GM19025 (cell line): ENCODE measurements around the gene SMIM41.

Experiments
- ATAC-seq: cut with Tn5 transposase; IDR thresholded peaks from one replicate; pipeline ENCODE4 v1.9.1; 2021; ENCODE audit warnings: mild to moderate bottlenecking, low read depth, moderate library complexity; ENCODE audit not compliant: unreplicated experiment

SMIM41 gene

DNA sequence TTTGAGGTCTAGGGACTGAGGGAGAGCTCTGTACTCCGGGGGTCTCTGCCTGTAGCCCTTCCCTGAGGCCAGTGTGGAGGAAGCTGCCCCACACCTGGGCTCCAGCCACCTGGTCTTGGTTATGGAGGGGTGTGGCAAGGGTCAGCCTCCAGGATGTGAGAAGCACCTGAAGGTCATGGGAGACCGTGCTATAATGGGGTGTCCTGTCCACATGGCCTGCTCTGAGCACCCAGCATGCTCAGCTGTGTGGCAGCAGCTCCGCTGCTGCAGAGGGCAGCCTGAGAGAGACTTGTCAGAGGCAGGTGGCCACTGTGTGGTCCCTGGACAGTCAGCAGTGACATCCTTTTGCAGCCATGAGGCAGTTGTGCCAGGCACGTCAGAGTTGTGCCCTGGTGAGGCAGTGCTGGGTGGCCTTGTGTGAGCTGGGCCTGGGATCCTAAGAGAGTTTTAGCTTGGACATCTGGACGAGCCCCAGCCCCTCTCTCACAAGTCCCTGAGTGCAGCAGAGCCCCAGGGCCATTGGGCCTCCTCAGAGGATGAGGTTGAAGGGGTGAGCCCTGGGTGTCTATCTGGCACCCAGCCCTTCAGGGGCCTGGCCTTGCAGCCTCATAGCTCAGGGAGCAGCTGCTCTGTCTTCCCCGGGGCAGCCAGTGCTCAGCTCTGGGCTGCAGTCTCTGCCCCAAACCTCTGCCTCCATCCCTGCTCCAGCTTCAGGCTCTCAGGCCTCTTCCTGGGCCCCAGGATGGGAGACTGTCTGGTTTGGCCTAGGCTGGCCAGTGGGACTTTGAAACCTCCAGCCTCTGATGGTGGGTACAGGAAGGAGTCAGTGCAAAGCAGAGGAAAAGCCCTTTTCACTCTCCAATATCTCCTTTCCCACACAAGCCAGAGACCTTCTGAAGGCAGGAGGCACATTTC, 17.1 kb upstream of the SMIM41 start:
- ATAC-seq: no peak

DNA sequence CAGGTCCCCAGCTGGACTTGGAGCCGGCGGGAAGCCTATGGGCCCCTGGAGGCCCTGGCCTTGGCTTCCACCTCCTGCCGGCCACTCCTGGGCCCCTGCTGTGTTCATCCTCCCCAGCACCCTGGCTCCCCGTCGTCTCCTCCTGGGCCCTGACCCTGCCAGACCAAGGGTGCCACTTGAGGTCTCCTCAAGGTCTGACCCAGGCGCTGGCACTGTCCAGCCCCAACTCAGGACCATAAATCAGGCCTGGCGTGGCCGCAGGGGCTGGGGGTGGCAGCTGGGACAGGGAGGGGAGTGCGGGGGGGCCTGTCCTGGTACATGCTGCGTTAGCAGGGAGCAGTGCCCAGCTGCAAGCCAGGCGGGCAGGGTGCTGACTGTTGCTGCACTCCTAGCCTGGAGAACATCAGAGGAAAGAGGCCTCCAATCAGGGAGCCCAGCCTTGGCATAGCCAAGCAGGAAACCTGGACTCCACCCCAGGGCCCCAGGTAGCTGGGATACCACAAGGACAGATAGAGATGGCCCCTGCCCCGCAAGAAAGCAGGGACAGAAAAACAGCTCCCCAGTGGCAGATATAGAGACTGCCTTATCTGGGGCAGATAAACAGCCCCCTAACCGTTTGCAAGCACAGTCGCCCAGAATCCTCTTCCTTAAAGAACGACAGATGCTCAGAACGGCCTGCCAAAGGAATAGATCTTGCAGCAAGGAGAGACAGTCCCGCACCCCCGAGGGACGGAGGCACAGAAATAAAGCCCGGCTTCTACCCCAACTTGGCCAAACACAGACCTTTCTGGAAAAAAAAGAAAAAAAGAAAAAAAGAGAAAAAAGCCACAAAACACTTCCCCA, 16.2 kb upstream of the SMIM41 start:
- ATAC-seq: no peak

DNA sequence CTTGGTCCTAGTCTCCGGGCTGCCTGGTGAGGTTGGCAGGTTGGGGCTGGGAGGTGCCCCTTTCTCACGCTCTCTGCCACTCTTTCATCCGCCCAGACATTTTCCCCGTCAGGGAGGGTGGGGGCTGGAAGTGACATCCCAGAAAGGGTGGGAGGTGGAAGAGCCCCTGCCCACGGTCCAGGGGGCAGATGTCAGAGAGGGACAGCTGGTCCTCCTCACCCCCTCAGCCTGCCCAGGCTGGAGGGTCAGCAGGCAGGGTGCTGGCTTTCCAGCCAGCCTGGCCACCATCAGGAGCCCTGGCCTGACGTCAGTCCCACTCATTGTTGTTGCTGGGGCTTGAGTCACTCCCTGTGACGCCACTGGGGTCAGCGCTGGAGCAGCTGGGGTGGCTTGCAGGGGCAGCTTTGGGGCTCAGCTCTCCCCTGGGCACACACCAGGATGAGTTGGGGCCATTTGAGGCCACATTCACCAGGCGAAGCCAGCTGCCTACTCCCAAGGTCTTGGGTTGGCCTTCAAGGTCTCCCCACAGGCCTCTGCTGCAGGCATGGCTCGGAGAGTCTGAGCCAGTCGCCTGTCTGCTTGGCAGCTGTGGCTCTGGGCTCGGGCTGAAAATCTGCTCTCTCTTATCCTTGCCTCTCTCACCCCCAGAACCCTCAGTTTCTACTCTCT, 15.4 kb upstream of the SMIM41 start:
- no peak for ATAC-seq

DNA sequence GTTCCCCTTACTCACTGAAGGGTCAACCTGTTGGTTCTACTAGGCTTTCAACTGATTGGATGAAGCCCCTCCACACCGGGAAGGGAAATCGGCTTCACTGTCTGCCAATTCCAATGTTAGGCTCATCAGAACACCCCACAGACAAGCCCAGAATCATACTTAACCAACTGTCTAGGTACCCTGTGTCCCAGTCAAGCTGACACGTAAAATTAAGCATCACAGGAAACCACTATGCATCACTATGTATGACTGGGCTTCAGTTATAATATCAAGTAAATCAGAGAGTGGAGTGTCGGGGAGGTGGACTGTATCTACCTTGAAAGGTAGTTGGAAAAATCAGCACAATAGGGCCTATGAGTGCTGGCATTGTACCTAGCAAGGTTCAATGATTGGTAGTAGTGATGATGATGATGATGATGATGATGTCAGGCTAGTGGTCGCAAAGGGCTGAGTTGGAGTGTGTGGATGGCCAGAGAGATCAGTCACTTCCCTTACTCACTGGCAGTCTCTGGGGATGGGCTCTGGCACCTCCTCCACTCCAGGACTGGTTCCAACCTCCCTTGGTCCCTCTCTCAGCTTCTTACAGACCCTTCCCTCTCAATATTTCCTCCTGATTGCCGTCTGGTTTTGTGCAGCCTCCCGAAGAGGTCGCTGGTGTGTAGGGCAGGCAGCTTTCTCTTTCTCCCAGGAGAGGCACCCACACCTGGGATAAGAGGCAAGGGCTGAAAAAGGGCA, 13.0 kb upstream of the SMIM41 start:
- ATAC-seq: no peak

DNA sequence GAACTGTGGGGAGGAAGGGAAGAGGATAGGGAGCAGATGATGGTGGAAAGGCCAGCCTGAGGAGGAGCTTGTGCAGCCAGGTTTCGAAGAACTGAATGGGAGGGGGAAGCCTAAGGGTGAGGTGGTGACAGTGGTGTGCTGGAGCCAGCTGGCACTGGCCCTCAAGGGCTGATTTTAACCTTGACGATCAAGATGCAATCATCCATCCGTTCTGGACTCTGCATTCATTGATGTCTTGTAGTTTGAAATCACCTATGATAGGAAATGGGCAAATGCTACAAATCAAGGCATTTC, 12.5 kb upstream of the SMIM41 start:
- no peak for ATAC-seq

DNA sequence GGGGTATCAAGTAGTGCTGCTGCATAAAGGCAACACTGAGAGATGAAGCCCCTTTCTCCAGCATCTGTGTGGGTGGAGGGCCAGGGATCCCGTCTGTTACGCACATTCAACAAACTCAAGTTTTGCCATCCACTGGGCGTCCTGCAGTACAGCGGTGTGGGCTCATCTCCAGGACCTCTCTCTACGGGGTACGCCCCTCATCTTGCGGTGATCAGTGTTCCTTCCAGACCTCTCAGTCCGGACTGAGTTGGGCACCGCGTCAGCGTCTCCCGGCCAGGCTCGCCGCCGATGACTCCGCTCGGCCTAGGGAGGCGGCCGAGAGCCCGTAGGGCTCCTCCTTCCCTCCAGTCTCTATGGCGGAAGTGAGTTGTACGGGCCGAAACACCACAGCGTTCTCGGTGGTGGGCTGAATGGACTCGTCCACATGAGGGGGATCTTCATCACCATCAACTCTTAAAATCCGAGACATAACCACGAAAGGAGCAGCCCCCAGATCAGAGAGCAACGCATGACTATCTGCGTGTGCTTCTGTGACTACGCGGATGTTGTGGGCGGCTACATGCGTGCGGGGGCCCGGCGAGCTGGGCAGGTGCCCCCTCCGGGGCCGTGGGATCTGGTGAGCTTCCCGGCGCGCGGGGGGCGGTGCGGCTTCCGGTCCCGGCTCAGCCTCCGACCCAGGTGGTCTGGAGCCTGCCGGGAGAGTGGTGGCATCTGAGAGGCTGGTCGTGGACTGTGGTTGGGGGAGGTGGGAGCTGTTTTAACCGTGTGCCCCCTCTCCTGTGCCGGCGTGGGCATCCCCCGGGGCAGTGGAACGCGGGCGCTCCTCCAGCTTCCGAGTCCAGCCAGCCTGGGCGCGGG, 9.9 kb upstream of the SMIM41 start, which contains the start of gene ATG101:
ATG101 (plus strand) TSS at position 652 of the 858 bp plus-strand sequence. CDS start 3,673 bp downstream, outside the sequence.
- peak; percentile 93 for ATAC-seq

DNA sequence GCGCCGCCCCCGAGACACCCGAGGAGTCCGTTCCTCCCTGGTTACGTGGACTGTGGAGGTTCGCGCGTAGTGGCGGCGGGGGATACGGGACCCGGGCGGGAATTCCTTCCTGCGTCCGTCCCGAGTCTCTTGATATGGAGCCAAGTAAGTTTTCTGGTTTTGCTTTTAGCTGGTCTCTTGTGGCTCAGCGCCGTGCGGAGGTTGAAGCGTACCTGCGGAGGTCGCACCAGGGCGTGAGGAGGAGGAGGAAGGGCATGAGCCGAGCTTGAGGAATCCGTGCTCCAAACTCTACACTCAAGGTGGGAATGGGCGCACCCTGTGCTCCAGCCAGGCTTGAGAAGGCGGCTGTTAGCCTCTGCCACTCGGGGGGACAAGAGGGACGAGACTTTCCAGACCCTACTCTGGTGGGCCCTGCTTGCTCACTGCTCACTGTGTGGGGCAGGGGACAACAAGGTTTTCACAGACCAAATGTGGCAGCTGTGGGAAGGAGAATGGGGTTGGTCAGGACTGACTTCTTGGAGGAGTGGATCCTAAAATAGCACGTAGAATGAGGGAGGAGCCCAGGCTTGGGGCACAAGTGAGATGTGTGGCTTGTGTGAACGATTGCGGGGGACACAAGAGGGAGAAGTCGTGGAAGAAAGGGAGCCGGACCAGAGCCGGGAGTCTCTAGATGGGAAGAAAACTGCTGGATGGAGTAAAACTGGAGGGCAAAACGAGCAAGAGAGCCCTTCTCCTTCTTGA, 9.1 kb upstream of the SMIM41 start:
- peak; percentile 15 for ATAC-seq

DNA sequence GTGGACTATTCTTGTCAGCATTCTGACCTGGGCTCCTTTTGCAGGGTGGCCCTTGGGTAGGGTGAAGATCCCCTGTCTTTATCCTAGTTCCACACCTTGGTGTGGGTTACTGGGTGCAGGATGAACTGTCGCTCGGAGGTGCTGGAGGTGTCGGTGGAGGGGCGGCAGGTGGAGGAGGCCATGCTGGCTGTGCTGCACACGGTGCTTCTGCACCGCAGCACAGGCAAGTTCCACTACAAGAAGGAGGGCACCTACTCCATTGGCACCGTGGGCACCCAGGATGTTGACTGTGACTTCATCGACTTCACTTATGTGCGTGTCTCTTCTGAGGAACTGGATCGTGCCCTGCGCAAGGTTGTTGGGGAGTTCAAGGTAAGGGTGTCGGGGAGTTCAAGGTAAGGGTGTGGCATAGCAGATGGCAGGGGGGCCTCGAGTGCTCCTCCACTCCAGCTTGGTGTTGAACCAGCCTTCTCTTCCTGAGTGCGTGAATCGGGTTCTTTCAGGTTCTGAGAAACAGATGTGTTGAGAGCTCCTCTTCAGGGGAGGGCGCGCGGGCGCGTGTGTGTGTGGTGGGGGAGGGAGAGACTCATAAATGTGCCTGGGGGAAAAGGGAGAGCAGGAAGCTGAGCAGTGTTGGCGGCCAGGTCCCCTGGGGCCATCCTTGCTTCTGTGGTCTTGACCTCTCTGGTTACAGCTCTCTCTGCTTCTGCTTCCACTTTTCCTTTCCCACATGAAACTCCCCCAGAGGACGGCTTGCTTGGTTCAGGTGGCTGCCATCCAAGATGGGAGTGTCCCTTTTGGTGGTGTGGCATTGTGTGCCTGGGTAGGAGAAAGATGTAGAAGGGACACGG, 5.7 kb upstream of the SMIM41 start:
- ATAC-seq: no peak

DNA sequence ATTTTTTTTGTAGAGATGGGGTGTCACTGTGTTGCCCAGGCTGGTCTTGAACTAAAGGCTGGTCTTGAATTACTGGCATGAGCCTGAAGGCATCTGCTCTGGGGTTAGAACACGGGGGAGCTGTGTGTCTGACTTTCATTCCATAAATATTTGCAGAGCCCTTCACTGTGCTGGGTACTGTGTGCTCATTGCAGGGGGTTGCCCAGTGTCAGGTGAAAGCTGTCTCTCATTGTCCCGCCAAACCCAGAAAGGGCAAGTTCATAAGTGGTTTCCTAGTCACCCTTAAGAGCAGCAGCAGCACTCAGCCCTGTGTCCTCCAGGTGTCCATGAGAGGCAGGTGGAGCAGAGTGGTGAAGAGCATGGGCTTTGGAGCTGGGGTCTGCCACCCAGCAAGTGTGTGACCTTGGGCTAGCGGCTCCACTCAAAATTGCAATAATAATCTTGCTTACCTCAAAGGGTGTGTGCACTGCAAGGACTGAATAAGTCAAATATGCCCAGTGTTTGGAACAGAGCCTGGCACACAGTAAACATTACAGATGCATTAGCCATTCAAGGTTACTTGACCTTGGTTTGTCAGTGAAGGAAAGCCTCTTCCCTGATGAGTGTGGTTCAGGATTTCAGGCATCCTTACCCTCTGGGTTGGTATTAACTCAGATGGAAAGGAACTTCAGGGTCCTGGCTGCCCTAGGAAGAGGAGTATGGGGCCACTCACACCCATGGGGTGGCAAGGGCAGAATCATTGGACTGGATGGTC, 4.4 kb upstream of the SMIM41 start:
- ATAC-seq: no peak

DNA sequence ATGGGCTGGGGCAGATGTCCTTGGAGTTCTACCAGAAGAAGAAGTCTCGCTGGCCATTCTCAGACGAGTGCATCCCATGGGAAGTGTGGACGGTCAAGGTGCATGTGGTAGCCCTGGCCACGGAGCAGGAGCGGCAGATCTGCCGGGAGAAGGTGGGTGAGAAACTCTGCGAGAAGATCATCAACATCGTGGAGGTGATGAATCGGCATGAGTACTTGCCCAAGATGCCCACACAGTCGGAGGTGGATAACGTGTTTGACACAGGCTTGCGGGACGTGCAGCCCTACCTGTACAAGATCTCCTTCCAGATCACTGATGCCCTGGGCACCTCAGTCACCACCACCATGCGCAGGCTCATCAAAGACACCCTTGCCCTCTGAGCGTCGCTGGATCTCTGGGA, 2.7 kb upstream of the SMIM41 start:
- ATAC-seq: no peak

DNA sequence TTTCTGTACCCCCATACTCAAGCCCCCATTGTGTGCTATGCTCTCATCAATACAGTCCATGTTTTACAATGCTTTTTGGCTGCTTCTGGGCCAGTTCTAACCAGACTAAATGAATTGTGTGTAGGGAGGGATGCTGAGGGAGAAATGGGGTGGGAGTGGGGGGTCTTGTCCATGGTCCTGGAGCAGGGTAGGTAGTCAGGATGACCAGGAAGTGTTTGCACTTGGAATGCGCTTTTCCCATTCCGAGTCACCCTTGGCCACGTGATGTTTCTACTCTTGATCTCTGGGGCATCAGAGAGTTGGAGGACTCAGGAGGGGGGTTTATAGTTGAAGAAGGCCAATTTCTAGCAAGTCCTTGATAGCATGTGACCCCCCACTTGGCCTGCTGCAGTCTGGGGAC, 1.2 kb upstream of the SMIM41 start:
- no peak for ATAC-seq

DNA sequence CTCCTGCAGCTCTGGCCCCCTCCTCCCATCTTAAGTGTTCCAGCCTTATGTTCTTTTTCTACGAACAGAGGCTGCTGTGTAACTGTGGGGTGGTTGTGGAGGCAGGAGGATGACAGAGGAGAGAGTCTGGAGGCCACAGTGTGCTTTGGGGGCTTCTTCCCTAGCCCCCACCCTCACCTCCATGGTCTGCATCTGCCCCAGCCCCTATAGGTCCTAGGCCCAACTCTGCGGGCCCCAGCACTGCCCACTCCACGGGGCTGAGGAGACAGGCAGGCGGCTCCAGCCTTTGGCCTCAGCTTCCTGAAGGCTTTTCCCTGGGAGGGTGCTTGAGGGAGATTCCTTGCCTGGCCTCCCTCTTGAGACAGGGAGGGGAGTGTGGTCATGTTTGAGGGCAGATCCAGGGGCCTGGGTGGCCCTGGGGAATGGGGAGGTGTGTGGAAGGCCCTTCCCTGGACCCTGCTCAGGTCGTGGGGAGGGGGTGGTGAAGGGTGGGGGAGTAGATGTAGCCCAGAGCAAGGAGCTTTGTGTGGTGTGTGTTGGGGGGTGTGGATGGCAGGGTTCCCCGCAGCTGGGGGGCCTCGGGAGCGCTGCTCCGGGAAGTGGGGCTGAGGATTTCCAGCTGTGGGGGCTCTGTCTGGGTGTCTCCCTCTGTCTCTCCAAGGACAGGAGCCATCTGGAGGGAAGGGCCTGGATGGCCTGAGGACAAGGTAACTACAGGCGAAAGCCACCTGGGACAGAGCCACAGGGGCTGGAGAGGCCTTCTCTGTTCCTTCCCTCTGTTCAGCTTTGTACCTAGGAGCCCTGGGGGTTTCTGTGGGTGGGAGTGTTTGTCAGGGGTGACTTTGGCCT, 1.1 kb downstream of the SMIM41 start:
- ATAC-seq: no peak

DNA sequence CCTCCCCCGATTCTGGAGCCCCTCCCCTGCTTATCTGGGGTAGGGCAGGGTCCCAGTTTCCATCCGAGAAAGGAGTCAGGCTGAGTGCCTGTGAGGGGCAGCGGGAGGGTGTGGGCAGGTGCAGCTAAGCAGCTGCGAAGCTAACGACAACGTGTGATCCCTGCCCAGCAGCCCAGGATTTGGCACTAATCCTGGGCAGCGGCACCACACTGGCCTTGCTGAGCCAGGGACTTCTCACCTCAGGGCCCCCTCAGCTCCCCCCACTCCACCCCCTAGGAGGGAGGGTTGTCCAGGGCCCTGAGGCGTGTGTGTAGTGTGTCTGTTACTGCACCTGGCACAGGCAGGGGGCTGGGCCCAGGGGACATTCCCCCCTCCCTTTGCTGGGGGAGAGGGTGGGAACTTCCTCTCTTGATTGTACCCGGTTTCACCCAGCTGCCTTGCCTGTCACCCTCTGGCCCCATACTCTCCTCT, 1.8 kb downstream of the SMIM41 start:
- ATAC-seq: no peak

DNA sequence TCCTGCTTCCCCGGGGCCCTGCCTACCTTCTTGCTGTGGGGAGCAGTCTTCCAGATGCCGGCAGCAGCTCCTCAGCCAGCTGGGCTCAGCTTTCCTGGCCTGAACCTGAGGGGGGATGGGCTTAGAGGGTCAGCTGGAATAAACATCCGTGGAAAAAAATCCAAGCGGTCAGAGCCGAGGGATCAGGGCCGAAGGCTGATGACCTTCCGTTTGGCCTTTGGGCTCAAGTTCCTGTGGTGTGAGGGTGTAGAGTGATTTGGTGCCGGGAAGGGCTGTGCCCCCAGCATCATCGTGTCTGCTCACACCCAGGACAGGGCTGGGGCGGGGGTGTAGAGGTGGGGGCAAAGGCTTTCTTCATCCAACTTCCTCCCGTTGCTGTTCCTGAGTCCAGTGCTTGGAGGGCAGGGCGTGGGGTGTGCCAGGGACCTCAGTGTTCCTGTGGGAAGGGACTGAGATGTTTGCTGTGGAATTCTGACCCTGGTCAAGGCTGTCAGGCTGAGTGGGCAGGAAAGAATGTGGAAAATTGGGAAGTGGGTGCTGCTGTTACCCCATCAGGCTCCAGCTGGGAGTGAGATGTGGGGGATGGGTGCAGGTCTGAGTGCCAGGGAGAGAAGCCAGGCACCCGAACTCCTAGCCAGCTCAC, 2.6 kb downstream of the SMIM41 start:
- ATAC-seq: no peak

DNA sequence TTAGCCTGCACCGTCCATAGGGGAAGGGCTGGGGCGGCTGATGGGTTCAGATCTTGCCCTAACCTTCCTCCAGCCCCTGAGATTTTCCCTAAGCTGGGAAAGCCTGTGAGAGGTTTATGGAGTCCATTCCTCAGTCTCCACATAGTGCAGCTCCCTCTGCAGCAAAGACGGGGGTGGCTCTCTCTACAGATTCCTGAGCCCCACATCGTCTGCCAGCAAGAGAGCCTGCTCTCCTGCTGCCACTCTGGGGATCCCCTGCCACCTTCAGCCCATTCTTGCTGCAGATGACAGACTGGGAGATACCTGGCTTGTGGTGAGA, 3.1 kb downstream of the SMIM41 start:
- ATAC-seq: no peak
